ENCODE data around the gene CYYR1. TPM values are rescaled to one million over a fixed set of nuclear protein-coding genes. Genes with fewer than 3 reads are reported as not detected.

The CYYR1 gene
- total RNA-seq, 1 experiment from 2014 or later, result 13.6 TPM

- no peaks in the 10 kb centered on the region for H3K9me3 ChIP-seq (ENCODE audit: control insufficient read depth, low read depth, low read length)
- TF ChIP-seq CTCF (conservative IDR thresholded peaks at IDR 0.05), result no peak
These were observed 151.4 kb downstream of the CYYR1 start for GRCh38 chr21:26421724-26422123.

More at GRCh38 chr21:26421724-26422123, 151.4 kb downstream of the CYYR1 start:
- no peak overlapping the region for H3K9ac ChIP-seq (ENCODE audit: extremely low read depth, insufficient read length, low read length)
- Mint-ChIP-seq H3K27ac (no peak overlapping the region), H3K4me3 (no peak overlapping the region), H3K27me3 (ENCODE audit: low read depth) (no peaks in the 10 kb centered on the region), H3K36me3 (ENCODE audit: insufficient read depth in 1 of 3, low read depth in 3 of 3) (peaks cover 0 to 4% (median 0%) of the 10 kb centered on the region in 3 experiments; a peak in 2 of 7 replicates), H3K4me1 (no peaks in the 10 kb centered on the region), H3K9me3 (peaks cover 5 to 11% of the 10 kb centered on the region in 2 experiments; a peak in 4 of 5 replicates)
- no peak overlapping the region for H2BK20ac ChIP-seq (ENCODE audit: low read depth, low read length, poor library complexity, severe bottlenecking)
- no peak overlapping the region for H3K14ac ChIP-seq (ENCODE audit: insufficient read depth, low read length)
- H3K79me2 ChIP-seq (ENCODE audit: insufficient read depth, low read length), result no peaks in the 10 kb centered on the region
- no peak overlapping the region for H3K23ac ChIP-seq (ENCODE audit: insufficient read length, low read depth, low read length)
- no peaks in the 10 kb centered on the region for H3K4me1 ChIP-seq (ENCODE audit: insufficient read depth, low read length)
- H3K4me2 ChIP-seq (ENCODE audit: insufficient read depth, insufficient read length, low read length), result no peak overlapping the region
- no peak overlapping the region for H2BK15ac ChIP-seq (ENCODE audit: low read depth, low read length)
- H3K56ac ChIP-seq (ENCODE audit: insufficient read length, low read depth, low read length), result no peak overlapping the region
- no peaks in the 10 kb centered on the region for H4K20me1 ChIP-seq (ENCODE audit: control insufficient read depth, insufficient read depth, insufficient read length)
- no peak overlapping the region for H2BK120ac ChIP-seq (ENCODE audit: low read depth, low read length, poor library complexity, severe bottlenecking)
- no peak overlapping the region for H3K27ac ChIP-seq (ENCODE audit: insufficient read length, low read depth, low read length)
- no peak overlapping the region for H2BK12ac ChIP-seq (ENCODE audit: insufficient read length, low read depth, low read length)
- no peaks in the 10 kb centered on the region for H3K23me2 ChIP-seq (ENCODE audit: insufficient read length, low read depth, low read length, poor library complexity, severe bottlenecking)
- no peak overlapping the region for H3K18ac ChIP-seq (ENCODE audit: insufficient read length, low read depth, low read length)
- DNase-seq, result no peak
- no peak overlapping the region for H3T11ph ChIP-seq (ENCODE audit: low read length)
- H2AK5ac ChIP-seq (ENCODE audit: insufficient read length, low read length), result no peak overlapping the region
- H4K8ac ChIP-seq (replicated peaks; ENCODE audit: insufficient read length, low read depth, low read length), result no peak overlapping the region
- no peaks in the 10 kb centered on the region for H3K27me3 ChIP-seq (ENCODE audit: insufficient read depth, low read length)
- H4K91ac ChIP-seq (ENCODE audit: insufficient read length, low read depth, low read length), result no peak overlapping the region
- H4K5ac ChIP-seq (ENCODE audit: insufficient read length, low read depth, low read length), result no peak overlapping the region
- no peak overlapping the region for H2AFZ ChIP-seq (ENCODE audit: low read length)
- no CpG with 5 or more reads among the region's 1 CpG for WGBS (ENCODE audit: extremely low coverage, insufficient read length, low lambda C conversion rate)
- no peak overlapping the region for H3K4ac ChIP-seq (ENCODE audit: low read depth, low read length)
- H3K79me1 ChIP-seq (ENCODE audit: insufficient read depth, low read depth, low read length, poor library complexity, severe bottlenecking), result no peaks in the 10 kb centered on the region
- H2BK5ac ChIP-seq (ENCODE audit: insufficient read length, low read length), result no peak overlapping the region
